Breast epithelium (tissue), 4 donors: ENCODE measurements around the gene EFCAB14. TPM values are rescaled to one million over a fixed set of nuclear protein-coding genes. Genes with fewer than 3 reads are reported as not detected.

Source experiments
- DNase-seq, 2 donors: peaks; one replicate each; pipeline ENCODE4 v3.0.0-alpha.2; 2019; ENCODE audit warnings: low spot score in 2 of 2
- H3K27ac ChIP-seq, 2 donors: fragments of 200-600 bp; sonication (generic) in 1 of 2; one replicate each; pipeline ENCODE4 v1.5.1; 2016 to 2019; ENCODE audit warnings: mild to moderate bottlenecking in 1 of 2
- H3K27me3 ChIP-seq, 2 donors: fragments of 200-600 bp; sonication (generic) in 1 of 2; one replicate each; pipeline versions ENCODE4 v1.5.1 to v1.6.0; 2017 to 2019; ENCODE audit warnings: control low read depth in 1 of 2, mild to moderate bottlenecking in 1 of 2
- H3K36me3 ChIP-seq: fragments of 200-600 bp; one replicate; pipeline ENCODE4 v1.5.1; 2019
- H3K4me1 ChIP-seq, 2 donors: fragments of 200-600 bp; sonication (generic); one replicate each; pipeline ENCODE4 v1.5.1; 2016 to 2019; ENCODE audit warnings: control low read depth in 1 of 2
- H3K4me3 ChIP-seq, 3 donors: fragments of 200-600 bp; sonication (generic); 1 replicate in 2 of 3; 2 replicates in 1 of 3; pipeline ENCODE4 v1.5.1; 2016 to 2019; ENCODE audit warnings: mild to moderate bottlenecking in 3 of 3, moderate library complexity in 2 of 3
- H3K9me3 ChIP-seq, 2 donors: fragments of 200-600 bp; sonication (generic) in 1 of 2; one replicate each; pipeline ENCODE4 v1.5.1; 2016 to 2019; ENCODE audit warnings: control low read depth in 1 of 2
- CTCF ChIP-seq, 3 donors: fragments of 450-650 bp; IDR thresholded peaks; one replicate each; pipeline ENCODE4 v1.5.1; 2016 to 2017; ENCODE audit warnings: antibody characterized with exemption in 3 of 3, mild to moderate bottlenecking in 3 of 3, moderate library complexity in 3 of 3
- POLR2A ChIP-seq: fragments of 450-650 bp; IDR thresholded peaks from one replicate; pipeline ENCODE4 v1.6.1; 2016; ENCODE audit warnings: antibody characterized with exemption, mild to moderate bottlenecking, moderate library complexity
- POLR2AphosphoS5 ChIP-seq, 3 donors: sonication (generic); formaldehyde crosslinking; IDR thresholded peaks; one replicate each; pipeline ENCODE4 v1.6.1; 2017; ENCODE audit warnings: antibody characterized with exemption in 3 of 3
- intact Hi-C: fragments of 100-400 bp; cut with DNase I; formaldehyde crosslinking; loops from one replicate; pipeline ENCODE4 v1.15.1; 2023; ENCODE audit warnings: low total_unique reads
- total RNA-seq, 3 donors: library from RNA; depleted of rRNA; stranded (reverse); fragments of >200 nt; gene quantifications; one replicate each; pipeline ENCODE4 v1.1.0, GENCODE V29; 2016

Gene EFCAB14
- total RNA-seq, 3 donors from 2014 or later, result 92.8 to 128 (median 106) TPM

GRCh38 chr1:46687921-46688509 is 30.9 kb downstream of the EFCAB14 start:
- intact Hi-C loops, result no loop called here
- Histone ChIP-seq H3K9me3 (no peaks in the 10 kb centered on the region), H3K4me1 (no peaks in the 10 kb centered on the region), H3K27me3 (no peaks in the 10 kb centered on the region), H3K27ac (peak overlapping the region; percentile 12 to 39), H3K4me3 (no peak overlapping the region), H3K36me3 (peaks cover 12% of the 10 kb centered on the region)
- DNase-seq, result no peak
- TF ChIP-seq CTCF (IDR thresholded peaks at IDR 0.05), result no peak
- TF ChIP-seq POLR2AphosphoS5 (IDR thresholded peaks at IDR 0.05), result no peak
- no peak for TF ChIP-seq POLR2A

GRCh38 chr1:46687093-46687659 is 31.7 kb downstream of the EFCAB14 start:
- Histone ChIP-seq H3K36me3 (peaks cover 12% of the 10 kb centered on the region), H3K9me3 (no peaks in the 10 kb centered on the region), H3K4me1 (no peaks in the 10 kb centered on the region), H3K27me3 (no peaks in the 10 kb centered on the region), H3K4me3 (no peak overlapping the region), H3K27ac (peak overlapping the region; percentile 12 to 45)
- peak; percentile 62 to 83 for DNase-seq
- TF ChIP-seq CTCF (IDR thresholded peaks at IDR 0.05), result no peak
- no peak for TF ChIP-seq POLR2AphosphoS5 (IDR thresholded peaks at IDR 0.05)
- no peak for TF ChIP-seq POLR2A
- intact Hi-C loops, result no loop called here

- Histone ChIP-seq H3K4me1 (no peaks in the 10 kb centered on the region), H3K4me3 (no peak overlapping the region), H3K36me3 (peaks cover 4% of the 10 kb centered on the region), H3K27me3 (no peaks in the 10 kb centered on the region), H3K27ac (no peak overlapping the region), H3K9me3 (no peaks in the 10 kb centered on the region)
- no peak for DNase-seq
- intact Hi-C loops, result no loop called here
- TF ChIP-seq POLR2A, result no peak
- no peak for TF ChIP-seq POLR2AphosphoS5 (IDR thresholded peaks at IDR 0.05)
- TF ChIP-seq CTCF (IDR thresholded peaks at IDR 0.05), result no peak
Measured at GRCh38 chr1:46686255-46686654, 32.7 kb downstream of the EFCAB14 start.

DNA sequence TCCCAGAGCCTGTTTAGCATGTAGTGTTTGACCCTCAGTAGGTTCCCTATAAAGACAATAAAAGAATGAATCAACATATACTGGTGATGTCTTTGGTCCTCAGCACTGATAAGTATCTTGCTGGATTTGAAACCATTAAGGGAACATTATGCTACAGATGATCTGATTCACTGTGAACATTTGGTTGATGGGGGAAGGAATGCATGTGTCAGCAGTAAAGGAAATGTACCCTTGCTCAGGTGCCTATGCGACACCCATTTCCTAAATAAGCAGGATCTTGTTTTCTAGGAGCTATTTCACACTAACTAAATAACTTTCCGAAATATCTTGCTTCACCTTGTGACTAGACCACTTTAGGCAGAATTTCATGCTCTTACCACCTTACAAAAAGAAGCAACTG is 34.2 kb downstream of the EFCAB14 start:
- intact Hi-C loops, result no loop called here
- no peaks in the 10 kb centered on the region for H3K27me3 ChIP-seq
- H3K9me3 ChIP-seq, result no peaks in the 10 kb centered on the region
- no peak for TF ChIP-seq POLR2A
- TF ChIP-seq CTCF (IDR thresholded peaks at IDR 0.05), result no peak
- TF ChIP-seq POLR2AphosphoS5 (IDR thresholded peaks at IDR 0.05), result no peak
- no peaks in the 10 kb centered on the region for H3K4me1 ChIP-seq
- no peaks in the 10 kb centered on the region for H3K36me3 ChIP-seq
- DNase-seq, result no peak
- no peak overlapping the region for H3K27ac ChIP-seq
- no peak overlapping the region for H3K4me3 ChIP-seq

DNA sequence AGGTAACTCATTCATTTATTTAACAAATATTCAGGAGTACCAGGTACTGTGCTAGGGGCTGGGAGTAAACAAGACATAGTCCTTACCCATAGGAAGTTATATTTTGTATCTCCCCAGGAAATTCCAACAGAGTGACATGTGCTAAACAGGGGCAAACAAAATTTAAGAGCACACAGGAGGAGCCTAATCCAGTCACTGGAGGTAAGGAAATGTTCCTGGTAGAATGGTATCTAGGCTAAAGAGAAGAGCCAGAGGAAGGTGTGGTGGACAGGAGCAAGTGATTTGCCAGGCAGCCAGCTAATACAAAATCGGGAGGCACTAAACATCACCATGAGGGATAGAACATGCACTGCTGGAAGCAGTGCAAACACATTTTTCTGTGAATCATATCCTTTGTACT is 36.9 kb downstream of the EFCAB14 start:
- no peak for DNase-seq
- no peaks in the 10 kb centered on the region for H3K9me3 ChIP-seq
- TF ChIP-seq CTCF (IDR thresholded peaks at IDR 0.05) (no peak), POLR2A (no peak), POLR2AphosphoS5 (IDR thresholded peaks at IDR 0.05) (no peak)
- no peaks in the 10 kb centered on the region for H3K4me1 ChIP-seq
- no peaks in the 10 kb centered on the region for H3K36me3 ChIP-seq
- intact Hi-C loops, result no loop called here
- H3K27ac ChIP-seq, result no peak overlapping the region
- no peak overlapping the region for H3K4me3 ChIP-seq
- no peaks in the 10 kb centered on the region for H3K27me3 ChIP-seq
